BLaER1 treated with 17β-estradiol and CSF1 and Interleukin-3, amounts not matched to agents 10 nM and 100 nM (cell line): ENCODE measurements around the gene TOR1B.
"Not testable (repeated sequence)": the region's sequence is repeated elsewhere in the genome, so short reads cannot be mapped to it uniquely, and the experiment has no call there.

Experiments used
- H3K27ac ChIP-seq, 11 experiments: shearing (Covaris generic); formaldehyde crosslinking; 2 replicates each; pipeline ENCODE4 v1.8.1; 2022
- H3K27me3 ChIP-seq, 11 experiments: shearing (Covaris generic); formaldehyde crosslinking; 2 replicates each; pipeline ENCODE4 v1.8.1; 2022
- H3K36me3 ChIP-seq, 11 experiments: shearing (Covaris generic); formaldehyde crosslinking; 2 replicates each; pipeline ENCODE4 v1.8.1; 2022
- H3K4me1 ChIP-seq, 10 experiments: shearing (Covaris generic); formaldehyde crosslinking; 2 replicates each; pipeline ENCODE4 v1.8.1; 2022
- H3K4me2 ChIP-seq, 11 experiments: shearing (Covaris generic); formaldehyde crosslinking; 2 replicates each; pipeline ENCODE4 v1.8.1; 2022
- H3K4me3 ChIP-seq, 10 experiments: shearing (Covaris generic); formaldehyde crosslinking; 2 replicates each; pipeline ENCODE4 v1.8.1; 2022
- H3K9ac ChIP-seq, 11 experiments: shearing (Covaris generic); formaldehyde crosslinking; 2 replicates each; pipeline ENCODE4 v1.8.1; 2022
- H3K9me3 ChIP-seq, 11 experiments: shearing (Covaris generic); formaldehyde crosslinking; replicated peaks in 1 of 11; 2 replicates each; pipeline ENCODE4 v1.8.1; 2022
- H4K20me1 ChIP-seq, 11 experiments: shearing (Covaris generic); formaldehyde crosslinking; 2 replicates each; pipeline ENCODE4 v1.8.1; 2022
- Cebpa-rat ChIP-seq, 11 experiments: shearing (Covaris generic); IDR thresholded peaks; 2 replicates each; pipeline ENCODE4 v1.8.1; 2022

TOR1B gene

DNA sequence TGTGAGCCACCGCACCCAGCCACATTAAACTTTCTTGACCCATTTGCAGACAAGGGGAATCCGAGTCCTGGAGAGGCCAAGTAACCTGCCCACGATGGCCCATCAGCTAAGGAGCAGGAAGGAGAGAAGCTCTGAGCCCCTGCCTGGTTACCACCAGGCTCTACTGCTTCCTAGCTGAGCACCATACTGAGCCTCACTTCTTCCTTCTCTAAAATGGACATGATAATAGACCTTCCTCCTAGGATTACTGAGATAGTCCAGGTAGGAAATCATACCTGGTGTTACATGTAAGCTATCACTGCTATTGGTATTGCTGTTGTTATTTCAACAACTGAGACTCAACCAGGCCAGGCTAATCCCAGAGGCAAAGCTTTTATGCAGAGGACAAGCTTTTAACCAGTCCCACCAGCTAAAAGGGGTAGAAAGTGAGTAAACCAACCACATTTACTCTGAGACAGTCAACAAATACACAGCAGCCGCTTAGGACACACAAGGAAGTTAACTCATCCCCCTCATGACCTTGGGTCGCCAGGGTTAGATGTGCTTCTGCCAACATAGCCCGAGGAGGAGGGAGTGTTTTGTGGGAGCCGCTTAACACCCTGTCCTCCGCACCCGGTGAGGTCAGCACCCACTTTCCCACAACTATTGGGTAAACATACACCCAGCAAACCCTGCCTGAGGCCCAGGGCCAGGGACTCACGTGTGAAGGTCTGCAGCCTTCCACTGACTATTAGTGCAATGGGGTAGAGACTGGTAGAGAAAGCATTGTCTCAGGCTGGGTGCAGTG is 29.5 kb upstream of the TOR1B start:
- no peak overlapping the region for H3K4me3 ChIP-seq
- peak overlapping the region in 10 of 11 experiments; percentile 13 to 74 (median 52); a peak in 18 of 22 replicates for H3K27ac ChIP-seq
- TF ChIP-seq Cebpa-rat (IDR thresholded peaks at IDR 0.05): no peak
- H3K9me3 ChIP-seq: no peaks in the 10 kb centered on the region
- H3K4me2 ChIP-seq: peak overlapping the region in 10 of 11 experiments; percentile 0 to 80 (median 67); a peak in 19 of 22 replicates
- H3K27me3 ChIP-seq: peaks cover 0 to 7% (median 0%) of the 10 kb centered on the region in 11 experiments; a peak in 5 of 22 replicates
- H3K4me1 ChIP-seq: peaks cover 38 to 76% (median 52%) of the 10 kb centered on the region in 10 experiments
- peak overlapping the region in 6 of 11 experiments; percentile 0 to 48 (median 32); a peak in 9 of 22 replicates for H3K9ac ChIP-seq
- no peaks in the 10 kb centered on the region for H4K20me1 ChIP-seq
- no peaks in the 10 kb centered on the region for H3K36me3 ChIP-seq

- Histone ChIP-seq H3K9me3 (no peaks in the 10 kb centered on the region), H4K20me1 (no peaks in the 10 kb centered on the region), H3K36me3 (no peaks in the 10 kb centered on the region), H3K4me2 (peak overlapping the region; percentile 63 to 97 (median 94)), H3K27me3 (peaks cover 0 to 7% (median 0%) of the 10 kb centered on the region in 11 experiments; a peak in 5 of 22 replicates), H3K4me3 (peak overlapping the region in 1 of 10 experiments; percentile 33; a peak in 1 of 20 replicates), H3K9ac (peak overlapping the region in 9 of 11 experiments; percentile 26 to 90 (median 87); a peak in 16 of 22 replicates), H3K27ac (peak overlapping the region in 10 of 11 experiments; percentile 1 to 99 (median 98); a peak in 19 of 22 replicates), H3K4me1 (peaks cover 45 to 79% (median 67%) of the 10 kb centered on the region in 10 experiments)
- no peak for TF ChIP-seq Cebpa-rat (IDR thresholded peaks at IDR 0.05)
These were observed 28.1 kb upstream of the TOR1B start for GRCh38 chr9:129774791-129775447.

- peak overlapping the region in 9 of 11 experiments; percentile 26 to 90 (median 87); a peak in 16 of 22 replicates for H3K9ac ChIP-seq
- H3K9me3 ChIP-seq: no peaks in the 10 kb centered on the region
These were observed 27.6 kb upstream of the TOR1B start for GRCh38 chr9:129775448-129775798.

DNA sequence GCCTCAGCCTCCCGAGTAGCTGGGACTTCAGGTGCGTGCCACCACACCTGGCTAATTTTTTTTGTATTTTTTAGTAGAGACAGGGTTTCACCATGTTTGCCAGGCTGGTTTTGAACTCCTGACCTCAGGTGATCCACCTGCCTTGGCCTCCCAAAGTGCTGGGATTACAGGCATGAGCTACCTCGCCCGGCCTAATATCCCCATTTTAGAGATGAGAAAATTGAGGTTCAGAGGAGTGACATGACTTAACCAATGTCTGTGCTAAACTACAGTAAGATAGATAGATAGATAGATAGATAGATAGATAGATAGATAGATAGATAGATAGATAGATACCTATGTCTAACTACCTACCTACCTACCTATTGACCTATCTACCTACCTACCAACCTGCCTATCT is 26.9 kb upstream of the TOR1B start:
- Histone ChIP-seq H3K27ac (peak overlapping the region in 10 of 11 experiments; percentile 84 to 99 (median 98); a peak in 20 of 22 replicates), H3K9ac (peak overlapping the region in 9 of 11 experiments; percentile 78 to 90 (median 87); a peak in 19 of 22 replicates), H3K4me3 (peak overlapping the region in 6 of 10 experiments; percentile 50 to 65 (median 54); a peak in 8 of 20 replicates), H3K4me1 (peaks cover 45 to 91% (median 77%) of the 10 kb centered on the region in 10 experiments), H3K4me2 (peak overlapping the region; percentile 85 to 97 (median 94))
- H3K9me3 ChIP-seq, H3K36me3 ChIP-seq, H3K27me3 ChIP-seq, H4K20me1 ChIP-seq: not testable (repeated sequence)

More at GRCh38 chr9:129775448-129775798, 27.6 kb upstream of the TOR1B start:
- Histone ChIP-seq H3K36me3 (no peaks in the 10 kb centered on the region), H3K4me3 (no peak overlapping the region), H3K27ac (peak overlapping the region in 10 of 11 experiments; percentile 1 to 99 (median 98); a peak in 19 of 22 replicates), H3K4me1 (peaks cover 45 to 84% (median 71%) of the 10 kb centered on the region in 10 experiments), H3K4me2 (peak overlapping the region; percentile 63 to 97 (median 94)), H4K20me1 (no peaks in the 10 kb centered on the region), H3K27me3 (peaks cover 0 to 7% (median 0%) of the 10 kb centered on the region in 11 experiments; a peak in 5 of 22 replicates)
- TF ChIP-seq Cebpa-rat (IDR thresholded peaks at IDR 0.05): peak in 6 of 11 experiments; percentile 37 to 78 (median 48); a peak in 6 of 22 replicates

- H3K4me1 ChIP-seq: peaks cover 45 to 95% (median 80%) of the 10 kb centered on the region in 10 experiments
These were observed 26.4 kb upstream of the TOR1B start for GRCh38 chr9:129776566-129776937.

GRCh38 chr9:129776938-129777768 is 25.8 kb upstream of the TOR1B start:
- peaks cover 0 to 7% (median 0%) of the 10 kb centered on the region in 11 experiments; a peak in 5 of 22 replicates for H3K27me3 ChIP-seq
- H3K27ac ChIP-seq: peak overlapping the region; percentile 25 to 99 (median 98); a peak in 21 of 22 replicates
- H3K4me3 ChIP-seq: peak overlapping the region in 9 of 10 experiments; percentile 11 to 65 (median 53); a peak in 15 of 20 replicates
- H3K36me3 ChIP-seq: no peaks in the 10 kb centered on the region
- TF ChIP-seq Cebpa-rat (IDR thresholded peaks at IDR 0.05): peak; percentile 64 to 100 (median 99); a peak in 20 of 22 replicates
- H3K4me1 ChIP-seq: peaks cover 45 to 96% (median 85%) of the 10 kb centered on the region in 10 experiments
- H3K9me3 ChIP-seq: no peaks in the 10 kb centered on the region
- H3K4me2 ChIP-seq: peak overlapping the region; percentile 85 to 97 (median 94)
- peak overlapping the region; percentile 39 to 90 (median 85); a peak in 21 of 22 replicates for H3K9ac ChIP-seq
- H4K20me1 ChIP-seq: no peaks in the 10 kb centered on the region

More at GRCh38 chr9:129776566-129776937, 26.4 kb upstream of the TOR1B start:
- H3K9me3 ChIP-seq: no peaks in the 10 kb centered on the region
- H3K27ac ChIP-seq: peak overlapping the region; percentile 25 to 99 (median 98); a peak in 21 of 22 replicates
- H3K4me3 ChIP-seq: peak overlapping the region in 9 of 10 experiments; percentile 11 to 65 (median 53); a peak in 14 of 20 replicates
- peaks cover 0 to 7% (median 0%) of the 10 kb centered on the region in 11 experiments; a peak in 5 of 22 replicates for H3K27me3 ChIP-seq
- H3K36me3 ChIP-seq: no peaks in the 10 kb centered on the region
- H4K20me1 ChIP-seq: no peaks in the 10 kb centered on the region
- H3K4me2 ChIP-seq: peak overlapping the region; percentile 85 to 97 (median 94)
- peak overlapping the region; percentile 39 to 90 (median 85); a peak in 21 of 22 replicates for H3K9ac ChIP-seq
- TF ChIP-seq Cebpa-rat (IDR thresholded peaks at IDR 0.05): no peak

DNA sequence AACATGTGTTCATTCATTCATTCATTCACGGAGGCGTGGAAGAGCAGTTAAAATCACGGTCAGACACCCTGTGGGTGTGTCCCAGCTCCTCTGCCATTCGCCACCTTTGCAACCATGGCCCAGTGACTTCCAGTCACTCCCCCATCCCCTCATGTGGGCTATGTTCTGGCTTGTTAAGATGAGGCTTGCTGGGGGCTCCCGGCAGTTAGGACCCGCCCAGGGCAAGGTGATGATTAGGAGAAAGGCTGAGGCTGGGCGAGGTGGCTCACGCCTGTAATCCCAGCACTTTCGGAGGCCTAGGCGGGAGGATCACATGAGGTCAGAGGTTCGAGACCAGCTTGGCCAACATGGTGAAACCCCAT is 25.2 kb upstream of the TOR1B start:
- Histone ChIP-seq H3K9ac (peak overlapping the region in 10 of 11 experiments; percentile 62 to 90 (median 83); a peak in 20 of 22 replicates), H3K4me2 (peak overlapping the region; percentile 75 to 96 (median 88)), H3K27me3 (peaks cover 0 to 7% (median 0%) of the 10 kb centered on the region in 11 experiments; a peak in 5 of 22 replicates), H3K27ac (peak overlapping the region; percentile 16 to 99 (median 98); a peak in 21 of 22 replicates), H3K9me3 (no peaks in the 10 kb centered on the region), H4K20me1 (no peaks in the 10 kb centered on the region), H3K4me3 (peak overlapping the region in 5 of 10 experiments; percentile 2 to 29 (median 25); a peak in 8 of 20 replicates), H3K36me3 (no peaks in the 10 kb centered on the region), H3K4me1 (peaks cover 45 to 96% (median 91%) of the 10 kb centered on the region in 10 experiments)
- no peak for TF ChIP-seq Cebpa-rat (IDR thresholded peaks at IDR 0.05)
